Transverse colon (tissue), 4 donors: ENCODE measurements around the gene COX7B2. TPM values are rescaled to one million over a fixed set of nuclear protein-coding genes. Genes with fewer than 3 reads are reported as not detected.

Source experiments
- DNase-seq: peaks from one replicate; pipeline ENCODE4 v3.0.0-alpha.2; 2019
- H3K27ac ChIP-seq, 4 donors: fragments of 200-600 bp; sonication (generic); 2 replicates each; pipeline ENCODE4 v1.5.1; 2016 to 2018; ENCODE audit warnings: inconsistent platforms in 4 of 4
- H3K27me3 ChIP-seq: fragments of 200-600 bp; sonication (generic); 2 replicates; pipeline ENCODE4 v1.5.1; 2017; ENCODE audit warnings: inconsistent platforms
- H3K36me3 ChIP-seq, 4 donors: fragments of 200-600 bp; sonication (generic); 2 replicates each; pipeline ENCODE4 v1.5.1; 2017 to 2019; ENCODE audit warnings: inconsistent platforms in 4 of 4
- H3K4me1 ChIP-seq, 4 donors: fragments of 200-600 bp; sonication (generic); 2 replicates each; pipeline ENCODE4 v1.5.1; 2017 to 2020; ENCODE audit warnings: inconsistent platforms in 4 of 4
- H3K4me3 ChIP-seq, 4 donors: fragments of 200-600 bp; sonication (generic); 1 replicate in 1 of 4; 2 replicates in 3 of 4; pipeline versions ENCODE4 v1.5.1 to v1.6.1; 2017 to 2019; ENCODE audit warnings: inconsistent platforms in 4 of 4
- H3K9me3 ChIP-seq, 2 donors: fragments of 200-600 bp; sonication (generic); 2 replicates each; pipeline ENCODE4 v1.5.1; 2017 to 2019; ENCODE audit warnings: inconsistent platforms in 2 of 2
- CTCF ChIP-seq, 5 experiments: fragments of 200-600 bp in 3 of 5; fragments of 450-650 bp in 2 of 5; sonication (generic) in 3 of 5; IDR thresholded peaks; 1 replicate in 2 of 5; 2 replicates in 3 of 5; pipeline ENCODE4 v1.5.1; 2016 to 2017; ENCODE audit warnings: antibody characterized with exemption in 5 of 5, inconsistent platforms in 3 of 5, mild to moderate bottlenecking in 2 of 5, moderate library complexity in 1 of 5
- EP300 ChIP-seq: sonication (generic); formaldehyde crosslinking; IDR thresholded peaks from one replicate; pipeline ENCODE4 v1.6.1; 2017; ENCODE audit warnings: antibody characterized with exemption, low read depth
- POLR2A ChIP-seq: fragments of 450-650 bp; IDR thresholded peaks from one replicate; pipeline ENCODE4 v1.6.1; 2016; ENCODE audit warnings: antibody characterized with exemption, mild to moderate bottlenecking, moderate library complexity
- POLR2AphosphoS5 ChIP-seq, 3 donors: sonication (generic); formaldehyde crosslinking; IDR thresholded peaks; one replicate each; pipeline ENCODE4 v1.6.1; 2016; ENCODE audit warnings: antibody characterized with exemption in 3 of 3
- WGBS, 2 donors: methylation state at CpG; one replicate each; pipeline ENCODE4 v1.1.5; 2018; ENCODE audit warnings: low coverage in 1 of 2; 5-methylcytosine and 5-hydroxymethylcytosine counted together
- in situ Hi-C, 4 donors: fragments of 200-750 bp; cut with MboI; loops; one replicate each; pipeline versions ENCODE4 v1.15.0 to v1.15.1; 2017; ENCODE audit warnings: low sequenced_read_pairs in 3 of 4, low pct_ligation_motif_present in 1 of 4, low pct_unique_long_range_greater_than_20kb in 1 of 4
- intact Hi-C: fragments of 100-400 bp; cut with DNase I; formaldehyde crosslinking; loops from one replicate; pipeline ENCODE4 v1.15.1; 2023; ENCODE audit warnings: low total_unique reads
- total RNA-seq, 4 donors: library from RNA; depleted of rRNA; stranded (reverse); fragments of >200 nt; gene quantifications; one replicate each; pipeline ENCODE4 v1.1.0, GENCODE V29; 2016

The COX7B2 gene
- total RNA-seq, 4 donors from 2014 or later = not detected

DNA sequence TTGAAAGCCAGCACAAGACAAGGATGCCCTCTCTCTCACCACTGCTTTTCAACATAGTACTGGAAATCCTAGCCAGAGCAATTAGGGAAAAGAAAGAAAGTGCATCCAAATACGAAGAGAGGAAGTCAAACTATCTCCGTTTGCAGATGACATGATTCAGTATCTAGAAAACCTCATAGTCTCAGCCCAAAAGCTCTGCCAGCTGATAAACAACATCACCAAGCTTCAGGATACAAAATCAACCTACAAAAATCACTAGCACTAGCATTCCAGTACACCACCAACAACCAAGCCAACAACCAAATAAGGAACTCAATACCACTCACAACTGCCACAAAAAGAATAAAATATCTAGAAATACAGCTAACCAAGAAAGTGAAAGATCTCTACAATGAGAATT, 38.6 kb downstream of the COX7B2 start:
- no peaks in the 10 kb centered on the region for H3K27me3 ChIP-seq
- DNase-seq = no peak
- in situ Hi-C loops (loop anchor here in 1 of 4 donors (25.0 kb wide), 1 partner anchor 517 kb away; no protein-coding TSS in a partner anchor), intact Hi-C loops (no loop called here)
- H3K9me3 ChIP-seq = no peaks in the 10 kb centered on the region
- TF ChIP-seq CTCF (IDR thresholded peaks at IDR 0.05) (no peak), POLR2AphosphoS5 (IDR thresholded peaks at IDR 0.05) (no peak), POLR2A (no peak), EP300 (no peak)
- H3K4me3 ChIP-seq = no peak overlapping the region
- H3K36me3 ChIP-seq = no peaks in the 10 kb centered on the region
- H3K27ac ChIP-seq = no peak overlapping the region
- H3K4me1 ChIP-seq = no peaks in the 10 kb centered on the region
- WGBS, 2 donors = 71 to 73% methylated on average over 2 of the region's 2 CpGs

DNA sequence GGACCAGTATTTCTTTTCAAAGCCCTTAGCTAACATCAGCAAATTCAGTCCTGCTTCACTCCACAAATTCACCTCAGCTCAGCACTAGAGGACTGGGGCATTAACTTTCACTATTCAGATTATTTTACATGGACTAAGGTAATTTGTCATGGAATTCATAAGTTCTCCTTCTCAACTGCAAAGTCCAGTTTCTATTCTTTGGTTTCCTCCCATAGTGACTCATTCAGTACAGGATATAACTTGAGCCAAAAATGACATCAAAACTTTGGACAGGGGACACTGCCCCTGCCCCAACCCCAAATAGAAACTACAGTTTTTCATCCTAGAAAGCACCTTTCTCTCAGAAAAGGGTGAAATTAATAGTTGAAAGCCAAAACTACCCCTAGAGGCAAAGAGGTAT, 52.7 kb downstream of the COX7B2 start:
- TF ChIP-seq EP300 = no peak
- TF ChIP-seq POLR2A = no peak
- no peak for TF ChIP-seq CTCF (IDR thresholded peaks at IDR 0.05)
- TF ChIP-seq POLR2AphosphoS5 (IDR thresholded peaks at IDR 0.05) = no peak
- in situ Hi-C loops = loop anchor here in 1 of 4 donors (25.0 kb wide), 1 partner anchor 531 kb away; no protein-coding TSS in a partner anchor
- Histone ChIP-seq H3K4me3 (no peak overlapping the region), H3K4me1 (no peaks in the 10 kb centered on the region), H3K27ac (no peak overlapping the region), H3K36me3 (no peaks in the 10 kb centered on the region), H3K27me3 (no peaks in the 10 kb centered on the region), H3K9me3 (no peaks in the 10 kb centered on the region)
- DNase-seq = no peak
- intact Hi-C loops = no loop called here

- Histone ChIP-seq H3K36me3 (no peaks in the 10 kb centered on the region), H3K4me3 (no peak overlapping the region), H3K27ac (no peak overlapping the region), H3K4me1 (no peaks in the 10 kb centered on the region), H3K27me3 (no peaks in the 10 kb centered on the region), H3K9me3 (no peaks in the 10 kb centered on the region)
- TF ChIP-seq POLR2A = no peak
- no peak for TF ChIP-seq EP300
- no peak for TF ChIP-seq POLR2AphosphoS5 (IDR thresholded peaks at IDR 0.05)
- no peak for TF ChIP-seq CTCF (IDR thresholded peaks at IDR 0.05)
- no peak for DNase-seq
- intact Hi-C loops (no loop called here), in situ Hi-C loops (loop anchor here in 1 of 4 donors (25.0 kb wide), 1 partner anchor 535 kb away; no protein-coding TSS in a partner anchor)
- 63 to 78% methylated on average over 4 of the region's 4 CpGs for WGBS, 2 donors
Observed at GRCh38 chr4:46852800-46853199, 56.2 kb downstream of the COX7B2 start.

DNA sequence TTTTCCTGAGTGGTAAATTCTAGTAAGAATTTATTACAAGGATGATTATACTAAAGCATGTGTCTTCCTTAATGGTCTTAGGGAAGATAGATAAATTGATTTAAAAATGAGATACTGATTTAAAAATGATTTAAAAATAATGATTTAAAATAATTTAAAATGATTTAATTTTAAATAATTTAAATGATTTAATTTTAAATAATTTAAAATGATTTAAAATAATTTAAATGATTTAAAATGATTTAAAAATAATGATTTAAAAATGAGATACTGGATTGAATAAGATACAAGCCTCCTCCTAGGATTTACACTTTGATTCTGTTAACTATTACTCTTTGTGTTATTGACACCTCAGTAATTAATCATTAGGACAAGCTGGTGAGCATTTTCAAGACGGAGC, 59.0 kb downstream of the COX7B2 start:
- DNase-seq = no peak
- H3K36me3 ChIP-seq = no peaks in the 10 kb centered on the region
- in situ Hi-C loops = loop anchor here in 1 of 4 donors (25.0 kb wide), 1 partner anchor 537 kb away; no protein-coding TSS in a partner anchor
- intact Hi-C loops = no loop called here
- no peaks in the 10 kb centered on the region for H3K27me3 ChIP-seq
- no peaks in the 10 kb centered on the region for H3K4me1 ChIP-seq
- H3K9me3 ChIP-seq = no peaks in the 10 kb centered on the region
- H3K27ac ChIP-seq = no peak overlapping the region
- H3K4me3 ChIP-seq = no peak overlapping the region
- WGBS, 2 donors = 86 to 89% methylated on average over 1 of the region's 1 CpG
- TF ChIP-seq POLR2A = no peak
- no peak for TF ChIP-seq POLR2AphosphoS5 (IDR thresholded peaks at IDR 0.05)
- TF ChIP-seq CTCF (IDR thresholded peaks at IDR 0.05) = no peak
- no peak for TF ChIP-seq EP300
